DMS53 treated with DMSO at 0.1 percent for 48 hours (cell line): ENCODE results near the gene TREM2.
"Not testable (repeated sequence)": the region's sequence is repeated elsewhere in the genome, so short reads cannot be mapped to it uniquely, and the experiment has no call there.

ENCODE experiments used
- DNase-seq: peaks from one replicate; lab custom pipeline; 2025; ENCODE audit not compliant: unreplicated experiment; lab: John Stamatoyannopoulos, UW

TREM2 gene

GRCh38 chr6:41156001-41156400, 6.9 kb downstream of the TREM2 start:
- no peak for DNase-seq

DNA sequence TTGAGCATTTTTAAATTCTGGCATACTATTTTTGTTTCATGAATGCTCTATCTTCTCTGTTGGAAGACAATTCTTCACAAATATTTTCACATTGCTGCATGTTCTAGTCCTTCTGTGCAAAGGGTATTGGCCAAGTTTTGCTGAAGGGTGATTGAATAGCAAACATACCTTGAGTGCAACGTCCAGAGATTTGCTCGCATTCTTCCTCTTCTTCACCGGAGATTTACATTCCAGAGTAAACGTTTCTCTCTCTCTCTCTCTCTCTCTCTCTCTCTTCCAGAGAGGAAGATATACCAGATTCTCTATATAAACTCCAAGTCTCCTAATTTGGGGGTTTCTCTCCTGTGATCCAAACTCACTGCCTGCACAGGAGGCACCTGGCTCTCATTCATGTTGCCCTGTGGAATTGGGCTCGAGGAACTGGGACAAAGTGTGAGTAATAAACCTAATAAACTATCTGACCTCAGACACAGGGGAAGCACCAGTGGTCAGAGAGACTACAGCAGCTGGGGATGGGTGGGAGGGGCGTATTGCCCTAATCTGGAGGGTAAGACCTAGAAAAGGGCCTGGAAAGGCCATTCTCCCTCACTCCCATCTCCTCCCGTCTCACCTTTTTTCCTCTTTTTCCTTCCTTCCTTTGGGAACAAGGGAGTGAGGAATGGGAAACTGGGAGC, 7.6 kb downstream of the TREM2 start:
- DNase-seq: no peak

- no peak for DNase-seq
Observed at GRCh38 chr6:41153992-41154625, 8.8 kb downstream of the TREM2 start, which contains the start of gene TREML1. Gene TREML1 (minus strand): TSS chr6:41154347. CDS start chr6:41154288, 59 bp downstream.

GRCh38 chr6:41153451-41153850, 9.5 kb downstream of the TREM2 start:
- no peak for DNase-seq

DNA sequence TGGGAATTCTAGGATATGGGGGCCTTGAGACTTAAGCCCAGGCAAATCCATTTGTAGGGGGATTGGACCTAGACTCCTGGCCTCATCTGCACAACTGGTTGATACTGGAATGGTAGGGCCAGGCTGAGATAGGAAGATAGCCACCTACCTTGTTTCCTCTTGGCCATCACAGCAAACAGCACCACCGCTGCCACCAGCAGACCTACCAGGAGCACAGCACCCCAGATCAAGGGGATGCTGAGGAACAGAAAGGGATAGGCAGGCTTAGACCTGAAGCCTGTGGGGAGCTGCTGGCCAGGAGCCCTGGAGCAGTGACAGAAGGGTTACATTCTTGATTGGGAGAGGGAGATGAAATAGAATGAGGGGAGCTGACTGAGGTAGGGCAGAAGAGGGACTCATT, 12.2 kb downstream of the TREM2 start:
- DNase-seq: no peak

- DNase-seq: no peak
Observed at GRCh38 chr6:41147917-41148316, 15.0 kb downstream of the TREM2 start.

- no peak for DNase-seq
Observed at GRCh38 chr6:41136911-41137310, 26.0 kb downstream of the TREM2 start.

DNA sequence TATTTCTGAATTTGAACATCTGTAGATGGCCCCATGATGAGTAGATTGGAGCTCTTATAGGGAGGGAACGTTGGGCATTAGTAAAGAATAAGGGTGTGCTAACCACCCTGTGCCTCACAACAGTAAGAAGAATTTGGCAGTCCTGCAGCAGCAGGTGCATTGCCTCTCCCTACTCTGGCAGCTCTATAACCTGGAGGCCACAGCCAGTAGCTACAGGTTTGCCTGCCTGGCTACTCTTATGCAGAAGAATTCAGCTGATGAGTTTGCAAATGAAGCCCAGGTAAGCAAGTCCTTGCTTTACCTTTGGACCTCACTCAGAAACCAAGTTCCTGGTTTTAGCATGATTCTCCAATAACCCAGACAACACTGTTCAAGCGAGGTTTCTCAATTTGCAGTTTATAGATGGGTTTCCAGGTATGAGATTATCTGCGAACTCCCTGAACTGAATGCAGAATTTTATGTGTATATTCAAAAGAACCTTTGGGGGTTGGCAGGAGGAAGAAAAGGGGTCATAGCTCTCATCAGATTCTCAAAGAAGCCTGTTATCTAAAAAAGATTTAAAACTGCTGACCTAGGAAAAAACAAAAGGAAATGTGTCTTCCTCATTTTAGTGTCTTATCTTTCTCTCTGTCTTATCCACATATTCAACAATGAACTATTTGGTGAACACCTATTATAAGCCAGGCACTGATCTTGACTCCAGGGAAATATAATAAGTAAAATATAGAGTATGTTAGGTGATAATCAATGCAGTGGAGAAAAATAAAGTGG, 27.7 kb downstream of the TREM2 start:
- no peak for DNase-seq

- DNase-seq: no peak
Observed at GRCh38 chr6:41132254-41132653, 30.7 kb downstream of the TREM2 start.

- DNase-seq: no peak
Observed at GRCh38 chr6:41125282-41125681, 37.6 kb downstream of the TREM2 start.

DNA sequence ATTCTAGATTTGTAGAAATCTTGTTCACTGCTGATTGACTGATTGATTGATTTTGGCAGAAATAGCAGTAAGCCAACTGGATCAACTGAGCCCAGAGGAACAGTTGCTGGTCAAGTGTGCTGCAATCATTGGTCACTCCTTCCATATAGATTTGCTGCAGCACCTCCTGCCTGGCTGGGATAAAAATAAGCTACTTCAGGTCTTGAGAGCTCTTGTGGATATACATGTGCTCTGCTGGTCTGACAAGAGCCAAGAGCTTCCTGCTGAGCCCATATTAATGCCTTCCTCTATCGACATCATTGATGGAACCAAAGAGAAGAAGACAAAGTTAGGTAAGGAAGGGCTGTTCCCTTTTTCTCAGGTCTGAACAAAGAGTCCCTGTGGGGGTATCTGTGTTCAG, 40.0 kb downstream of the TREM2 start:
- peak; percentile 56 for DNase-seq

DNA sequence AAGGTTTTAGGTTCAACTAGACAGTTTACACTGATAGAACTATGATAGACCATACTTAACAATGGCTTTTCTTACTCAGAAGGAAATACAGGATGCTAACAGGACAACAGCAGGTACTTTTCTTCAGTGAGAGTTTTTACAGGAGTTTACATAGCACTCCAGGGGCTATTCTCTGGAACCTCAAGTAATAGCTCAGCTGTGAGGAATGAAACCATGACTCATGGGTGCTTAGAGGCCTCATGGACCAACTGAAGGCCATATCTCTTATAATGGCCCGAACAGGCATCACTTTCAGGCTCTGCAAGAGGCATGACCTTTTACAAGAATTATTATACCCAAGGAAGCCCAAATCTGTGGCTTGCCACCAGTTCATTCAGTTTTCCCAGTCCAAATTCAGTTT, 40.5 kb downstream of the TREM2 start:
- peak; percentile 80 for DNase-seq

DNA sequence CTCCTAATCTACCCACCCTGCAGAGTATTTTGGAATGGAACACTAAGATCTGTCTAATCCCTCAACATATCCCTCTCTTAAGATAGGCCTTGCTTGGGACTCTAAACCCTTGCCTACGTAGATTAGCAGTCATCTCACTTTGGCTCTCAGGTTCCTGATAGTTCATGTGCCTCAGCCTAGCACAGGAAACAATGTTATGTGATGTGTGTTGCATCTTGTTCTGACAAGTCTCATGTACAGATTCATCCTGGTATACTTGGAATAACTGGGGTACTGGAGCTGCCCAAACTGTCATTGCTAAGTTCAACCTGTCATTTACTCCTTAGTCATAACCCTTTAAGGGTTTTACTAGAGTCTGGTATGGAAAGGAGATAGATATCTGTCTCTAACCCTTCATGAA, 42.9 kb downstream of the TREM2 start:
- no peak for DNase-seq

GRCh38 chr6:41119508-41119907, 43.4 kb downstream of the TREM2 start:
- no peak for DNase-seq

DNA sequence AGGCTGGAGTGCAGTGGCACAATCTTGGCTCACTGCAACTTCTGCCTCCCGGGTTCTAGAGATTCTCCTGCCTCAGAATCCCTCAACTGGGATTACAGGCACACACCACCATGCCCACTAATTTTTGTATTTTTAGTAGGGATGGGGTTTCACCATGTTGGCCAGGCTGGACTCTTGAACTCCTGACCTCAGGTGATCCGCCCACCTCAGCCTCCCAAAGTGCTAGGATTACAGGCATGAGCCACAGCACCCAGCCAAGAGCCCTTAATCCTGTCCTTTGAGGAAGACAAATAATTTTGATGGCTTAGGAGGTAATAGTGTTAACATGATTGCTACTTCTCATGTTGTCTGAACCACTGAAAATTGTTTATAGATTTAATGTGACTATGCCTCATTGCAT, 47.9 kb downstream of the TREM2 start:
- not testable (repeated sequence) for DNase-seq

GRCh38 chr6:41111017-41111416, 51.9 kb downstream of the TREM2 start:
- DNase-seq: no peak
